Colonic mucosa (tissue), 4 donors: Measurements from ENCODE around the gene PNPLA1. TPM values are rescaled to one million over a fixed set of nuclear protein-coding genes. Genes with fewer than 3 reads are reported as not detected.

Experiments
- DNase-seq: peaks from one replicate; pipeline ENCODE4 v3.0.0-alpha.2; 2020
- H3K27ac ChIP-seq: fragments of 200-600 bp; one replicate; pipeline ENCODE4 v1.8.0; 2021
- H3K27me3 ChIP-seq: fragments of 200-600 bp; one replicate; pipeline ENCODE4 v1.8.0; 2021
- H3K36me3 ChIP-seq: fragments of 200-600 bp; one replicate; pipeline ENCODE4 v1.8.0; 2021
- H3K4me1 ChIP-seq: fragments of 200-600 bp; one replicate; pipeline ENCODE4 v1.8.0; 2021; ENCODE audit warnings: mild to moderate bottlenecking
- H3K4me3 ChIP-seq: fragments of 200-600 bp; one replicate; pipeline ENCODE4 v1.8.0; 2021
- H3K9ac ChIP-seq, 2 donors: one replicate each; pipeline ENCODE4 v1.7.0; 2013; ENCODE audit warnings: control low read depth in 2 of 2, low read depth in 2 of 2, low read length in 2 of 2
- H3K9me3 ChIP-seq: fragments of 200-600 bp; one replicate; pipeline ENCODE4 v1.8.0; 2021
- CTCF ChIP-seq: fragments of 200-600 bp; IDR thresholded peaks from one replicate; pipeline ENCODE4 v1.8.0; 2022; ENCODE audit warnings: antibody characterized with exemption, mild to moderate bottlenecking
- intact Hi-C: fragments of 100-400 bp; cut with DNase I; formaldehyde crosslinking; loops from one replicate; pipeline ENCODE4 v1.14.1; 2022
- total RNA-seq, 2 donors: library from RNA; stranded (reverse); fragmentation: NEBNext Ultra II Directional in 1 of 2; extraction: Animal tissue kit (Norgen Biotek cat#: 25700) in 1 of 2; gene quantifications; one replicate each; pipeline ENCODE4 v1.2.1, GENCODE V29; 2021
- donor health status: healthy.
- donor health status: DM: no; HTN: no; CAD: no.
- donor health status: DM: no; HTN: no; CAD: no.

Gene PNPLA1
- total RNA-seq, 2 donors from 2014 or later: 0.35 TPM

- no peaks in the 10 kb centered on the region for H3K36me3 ChIP-seq
- DNase-seq: no peak
- no peaks in the 10 kb centered on the region for H3K27me3 ChIP-seq
- no peak overlapping the region for H3K27ac ChIP-seq
- H3K4me3 ChIP-seq: no peak overlapping the region
- no peaks in the 10 kb centered on the region for H3K9me3 ChIP-seq
- TF ChIP-seq CTCF: no peak
- no peak overlapping the region for H3K9ac ChIP-seq
- no peaks in the 10 kb centered on the region for H3K4me1 ChIP-seq
- intact Hi-C loops: no loop called here
Measured at GRCh38 chr6:36273067-36273466, 3.2 kb downstream of the PNPLA1 start.

- Histone ChIP-seq H3K4me1 (no peaks in the 10 kb centered on the region), H3K9ac (no peak overlapping the region), H3K27me3 (no peaks in the 10 kb centered on the region), H3K4me3 (no peak overlapping the region), H3K9me3 (no peaks in the 10 kb centered on the region), H3K36me3 (no peaks in the 10 kb centered on the region), H3K27ac (no peak overlapping the region)
- no peak for DNase-seq
- intact Hi-C loops: no loop called here
- TF ChIP-seq CTCF: no peak
Measured at GRCh38 chr6:36273802-36274514, 4.1 kb downstream of the PNPLA1 start.

GRCh38 chr6:36276581-36277536 lies 7.0 kb downstream of the PNPLA1 start:
- Histone ChIP-seq H3K27ac (no peak overlapping the region), H3K27me3 (no peaks in the 10 kb centered on the region), H3K4me1 (no peaks in the 10 kb centered on the region), H3K9me3 (no peaks in the 10 kb centered on the region), H3K4me3 (no peak overlapping the region), H3K36me3 (no peaks in the 10 kb centered on the region), H3K9ac (no peak overlapping the region)
- DNase-seq: no peak
- intact Hi-C loops: no loop called here
- no peak for TF ChIP-seq CTCF

GRCh38 chr6:36277946-36278470 lies 8.1 kb downstream of the PNPLA1 start:
- Histone ChIP-seq H3K27me3 (no peaks in the 10 kb centered on the region), H3K9me3 (no peaks in the 10 kb centered on the region), H3K9ac (no peak overlapping the region), H3K4me3 (no peak overlapping the region), H3K4me1 (no peaks in the 10 kb centered on the region), H3K27ac (no peak overlapping the region), H3K36me3 (no peaks in the 10 kb centered on the region)
- TF ChIP-seq CTCF: no peak
- DNase-seq: no peak
- intact Hi-C loops: no loop called here

- Histone ChIP-seq H3K9ac (no peak overlapping the region), H3K4me3 (no peak overlapping the region), H3K4me1 (no peaks in the 10 kb centered on the region), H3K9me3 (no peaks in the 10 kb centered on the region), H3K36me3 (no peaks in the 10 kb centered on the region), H3K27ac (no peak overlapping the region), H3K27me3 (no peaks in the 10 kb centered on the region)
- no peak for TF ChIP-seq CTCF
- intact Hi-C loops: no loop called here
- no peak for DNase-seq
Measured at GRCh38 chr6:36280467-36280866, 10.6 kb downstream of the PNPLA1 start.
